GM18508 (cell line): ENCODE measurements around the gene MELTF.

Experiments used
- ATAC-seq: cut with Tn5 transposase; IDR thresholded peaks from one replicate; pipeline ENCODE4 v1.9.1; 2021; ENCODE audit warnings: moderate number of reproducible peaks; ENCODE audit not compliant: insufficient read depth, unreplicated experiment

Gene MELTF

GRCh38 chr3:197011780-197012539, 17.7 kb downstream of the MELTF start:
- no peak for ATAC-seq

- no peak for ATAC-seq
Measured at GRCh38 chr3:197010556-197011351, 18.9 kb downstream of the MELTF start.

DNA sequence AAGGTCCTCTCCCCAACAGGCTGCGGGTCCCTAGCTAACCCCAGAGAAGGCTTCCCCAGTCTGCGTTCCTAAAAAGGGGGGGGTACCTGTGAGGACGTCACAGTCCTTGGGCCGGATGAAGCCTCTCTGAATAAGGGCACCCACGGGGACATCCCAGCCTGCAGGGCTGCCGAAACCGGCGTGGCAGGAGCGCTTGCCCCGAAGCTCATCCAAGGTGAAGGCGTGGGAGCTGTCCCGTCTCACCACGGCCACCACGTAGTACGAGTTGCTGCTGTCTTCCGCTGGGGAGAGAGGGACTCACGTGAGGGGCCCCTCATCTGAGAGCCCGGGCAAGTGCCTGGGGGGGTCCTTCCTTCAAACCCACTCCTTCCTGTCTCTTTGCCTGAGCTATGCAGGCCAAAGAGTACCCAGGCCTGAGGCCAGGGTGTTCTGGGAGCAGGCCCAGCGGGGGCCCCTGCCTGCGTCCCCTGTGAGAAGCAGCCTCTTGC, 20.0 kb downstream of the MELTF start:
- no peak for ATAC-seq

GRCh38 chr3:197008436-197009209, 21.0 kb downstream of the MELTF start:
- no peak for ATAC-seq

- ATAC-seq: no peak
Measured at GRCh38 chr3:197007953-197008352, 21.7 kb downstream of the MELTF start.

- no peak for ATAC-seq
Measured at GRCh38 chr3:197007296-197007940, 22.2 kb downstream of the MELTF start.

DNA sequence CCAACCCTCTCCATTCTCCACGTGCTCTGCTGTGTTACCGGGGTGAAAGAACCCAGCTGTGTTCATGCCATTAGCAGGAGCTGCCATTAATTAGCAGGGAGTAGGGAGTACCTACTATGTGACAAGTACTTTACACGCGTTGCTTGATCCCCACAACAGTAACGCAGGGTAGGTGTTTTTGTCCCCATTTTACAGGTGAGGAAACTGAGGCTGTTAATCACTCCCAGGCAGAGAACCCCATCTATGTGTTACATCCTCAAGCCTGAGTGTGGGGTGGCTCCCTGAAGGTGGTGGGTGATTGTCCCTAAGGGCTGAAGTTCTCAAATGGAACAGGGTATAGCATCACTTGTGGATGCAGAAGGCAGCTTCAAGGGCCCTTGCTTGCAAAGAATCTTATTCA, 22.8 kb downstream of the MELTF start:
- ATAC-seq: no peak

GRCh38 chr3:197006446-197006845, 23.2 kb downstream of the MELTF start:
- no peak for ATAC-seq

DNA sequence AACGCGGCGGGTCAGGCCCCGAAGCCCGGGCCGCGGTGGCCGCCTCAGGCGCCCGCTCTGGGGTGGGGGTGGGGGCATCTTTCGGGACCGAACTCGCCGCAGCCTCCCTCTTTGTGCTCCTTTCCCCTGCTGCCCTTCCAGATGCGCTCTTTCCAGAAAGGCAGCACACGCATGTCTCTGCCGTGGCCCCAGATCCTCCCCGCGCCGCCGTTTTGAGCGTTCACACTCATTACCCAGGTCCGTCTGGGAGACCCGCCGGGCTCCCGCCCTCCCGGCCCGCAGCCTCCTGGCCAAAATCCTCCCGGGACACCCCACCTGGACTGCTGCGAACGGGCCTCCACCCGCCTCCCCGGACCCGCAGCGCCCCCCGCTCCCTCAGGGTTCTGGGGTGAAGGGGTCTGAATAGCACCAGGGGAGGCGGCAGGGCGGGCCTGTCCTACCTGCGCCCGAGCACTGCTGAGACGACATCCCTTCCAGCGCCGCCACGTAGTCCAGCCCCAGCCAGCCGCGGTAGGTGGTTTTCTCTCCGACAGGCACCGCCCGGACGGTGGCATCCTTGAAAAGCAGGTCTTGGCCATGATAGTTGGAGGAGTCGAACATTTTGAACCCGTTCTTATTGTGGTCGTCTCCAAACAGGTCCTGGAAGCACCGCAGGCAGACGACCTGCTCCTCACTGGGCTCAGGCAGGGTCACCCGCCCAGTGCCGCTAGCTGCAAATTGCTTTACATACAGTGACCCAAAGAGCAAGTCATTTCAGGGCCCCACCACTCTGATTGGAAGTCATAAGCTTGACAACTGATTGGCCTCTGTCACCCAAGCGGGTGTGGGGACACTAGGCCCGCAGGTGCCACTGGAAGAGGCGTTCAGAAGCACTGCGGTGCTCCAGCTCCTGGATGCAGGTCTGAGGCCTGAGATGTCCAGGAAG, 25.9 kb downstream of the MELTF start:
- no peak for ATAC-seq

GRCh38 chr3:197002701-197003454, 26.7 kb downstream of the MELTF start:
- no peak for ATAC-seq

- ATAC-seq: no peak
Measured at GRCh38 chr3:197001972-197002700, 27.5 kb downstream of the MELTF start.

- ATAC-seq: no peak
Measured at GRCh38 chr3:197001106-197001971, 28.3 kb downstream of the MELTF start.

DNA sequence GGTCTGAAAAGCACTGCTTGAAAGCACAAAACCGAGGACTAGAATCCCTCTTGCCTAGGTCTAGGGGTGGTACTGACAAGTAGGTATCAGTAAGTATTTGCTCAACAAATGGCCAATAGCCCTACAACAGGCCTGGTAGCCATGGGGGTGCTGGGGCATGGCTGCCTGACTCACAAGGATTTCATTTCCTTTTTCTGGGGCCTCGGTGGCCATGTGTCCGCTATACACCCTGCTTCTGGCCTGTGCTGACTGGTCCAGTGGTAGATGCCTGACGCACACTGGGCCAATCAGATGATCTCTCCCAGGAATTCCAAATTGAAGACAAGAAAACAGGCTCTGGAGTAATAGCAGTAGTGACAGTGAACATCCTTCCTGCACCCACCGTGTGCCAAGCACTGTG, 29.4 kb downstream of the MELTF start:
- ATAC-seq: no peak

GRCh38 chr3:196998966-196999760, 30.5 kb downstream of the MELTF start:
- ATAC-seq: no peak

DNA sequence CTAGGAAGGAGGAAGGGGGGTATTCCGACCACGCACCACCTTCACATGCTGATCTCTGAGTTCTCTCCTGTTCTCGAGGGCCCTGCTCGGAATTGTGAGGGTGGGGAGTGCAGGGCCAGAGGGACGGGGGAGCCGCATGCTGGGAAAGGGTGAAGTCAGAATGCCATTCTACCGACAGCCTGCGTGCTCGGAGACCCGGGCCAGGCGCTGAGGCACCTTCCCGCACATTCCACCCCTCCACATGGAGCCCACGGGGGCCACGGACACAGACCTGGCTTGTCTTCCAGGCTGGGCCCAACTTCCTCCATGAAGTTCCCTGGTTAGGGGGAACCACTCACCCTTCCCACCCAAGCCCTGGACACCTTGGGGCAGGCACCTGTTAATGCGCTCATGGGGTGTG, 32.3 kb downstream of the MELTF start:
- ATAC-seq: no peak
